ENCODE results near the gene NAV2.

NAV2 gene

DNA sequence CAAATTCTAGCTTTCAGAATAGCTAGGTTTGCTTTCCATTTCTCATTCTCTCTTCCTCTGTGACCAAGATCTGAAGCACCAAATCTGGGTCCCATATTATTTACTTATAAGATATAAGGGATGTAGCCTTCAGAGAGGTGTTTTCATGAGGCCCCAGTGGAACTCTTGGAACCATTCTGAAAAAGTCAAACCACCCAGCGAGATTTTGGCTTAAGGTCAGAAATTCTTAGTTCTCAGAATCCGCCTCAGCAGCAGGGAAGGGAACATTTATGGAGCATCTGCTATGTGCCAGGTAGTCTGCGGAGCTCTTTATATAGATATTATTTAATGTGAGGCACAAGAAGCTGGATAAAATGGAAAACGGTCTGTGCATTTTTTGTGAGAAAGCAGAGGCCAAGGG is 6.3 kb downstream of the NAV2 start:
- no peak for ATAC-seq (ENCODE audit: insufficient read depth, low read depth)
- no peaks in the 10 kb centered on the region for H3K9me3 ChIP-seq (ENCODE audit: insufficient read depth, low read length, severe bottlenecking)

GRCh38 chr11:19719960-19720359 is 7.3 kb downstream of the NAV2 start:
- Histone ChIP-seq H3K79me2 (ENCODE audit: insufficient read depth, low read length) (no peaks in the 10 kb centered on the region), H3K36me3 (ENCODE audit: insufficient read depth, low read length) (no peaks in the 10 kb centered on the region), H3K9ac (ENCODE audit: low read depth, low read length) (no peak overlapping the region), H3K4me1 (ENCODE audit: insufficient read depth, low read length) (no peaks in the 10 kb centered on the region), H4K20me1 (ENCODE audit: insufficient read depth, low read length) (no peaks in the 10 kb centered on the region), H3K4me3 (ENCODE audit: low read depth in 1 of 2, low read length in 2 of 2) (no peak overlapping the region), H3K27me3 (ENCODE audit: insufficient read depth, low read length, poor library complexity) (no peaks in the 10 kb centered on the region), H2AFZ (ENCODE audit: low read depth, low read length) (no peak overlapping the region), H3K27ac (ENCODE audit: low read length) (no peak overlapping the region), H3K4me2 (ENCODE audit: insufficient read depth, low read length) (no peak overlapping the region), H3K9me3 (ENCODE audit: insufficient read depth, low read length, severe bottlenecking) (no peaks in the 10 kb centered on the region)
- no peak for ATAC-seq (ENCODE audit: insufficient read depth, low read depth)
- no peak for DNase-seq
- TF ChIP-seq, protein P1, sequence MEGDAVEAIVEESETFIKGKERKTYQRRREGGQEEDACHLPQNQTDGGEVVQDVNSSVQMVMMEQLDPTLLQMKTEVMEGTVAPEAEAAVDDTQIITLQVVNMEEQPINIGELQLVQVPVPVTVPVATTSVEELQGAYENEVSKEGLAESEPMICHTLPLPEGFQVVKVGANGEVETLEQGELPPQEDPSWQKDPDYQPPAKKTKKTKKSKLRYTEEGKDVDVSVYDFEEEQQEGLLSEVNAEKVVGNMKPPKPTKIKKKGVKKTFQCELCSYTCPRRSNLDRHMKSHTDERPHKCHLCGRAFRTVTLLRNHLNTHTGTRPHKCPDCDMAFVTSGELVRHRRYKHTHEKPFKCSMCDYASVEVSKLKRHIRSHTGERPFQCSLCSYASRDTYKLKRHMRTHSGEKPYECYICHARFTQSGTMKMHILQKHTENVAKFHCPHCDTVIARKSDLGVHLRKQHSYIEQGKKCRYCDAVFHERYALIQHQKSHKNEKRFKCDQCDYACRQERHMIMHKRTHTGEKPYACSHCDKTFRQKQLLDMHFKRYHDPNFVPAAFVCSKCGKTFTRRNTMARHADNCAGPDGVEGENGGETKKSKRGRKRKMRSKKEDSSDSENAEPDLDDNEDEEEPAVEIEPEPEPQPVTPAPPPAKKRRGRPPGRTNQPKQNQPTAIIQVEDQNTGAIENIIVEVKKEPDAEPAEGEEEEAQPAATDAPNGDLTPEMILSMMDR (IDR thresholded peaks at IDR 0.05; ENCODE audit: borderline replicate concordance, extremely low read depth, low read length, poor library complexity, severe bottlenecking) = no peak
- no peak for TF ChIP-seq EZH2 (IDR thresholded peaks at IDR 0.05; ENCODE audit: borderline replicate concordance, low read depth, low read length, severe bottlenecking)

More for the DNA sequence above, 6.3 kb downstream of the NAV2 start:
- TF ChIP-seq, protein P1 (IDR thresholded peaks at IDR 0.05; ENCODE audit: borderline replicate concordance, extremely low read depth, low read length, poor library complexity, severe bottlenecking) = no peak
- Histone ChIP-seq H4K20me1 (ENCODE audit: insufficient read depth, low read length) (no peaks in the 10 kb centered on the region), H3K27me3 (ENCODE audit: insufficient read depth, low read length, poor library complexity) (no peaks in the 10 kb centered on the region), H3K4me1 (ENCODE audit: insufficient read depth, low read length) (no peaks in the 10 kb centered on the region), H3K4me3 (ENCODE audit: low read depth in 1 of 2, low read length in 2 of 2) (no peak overlapping the region), H3K9ac (ENCODE audit: low read depth, low read length) (no peak overlapping the region), H3K27ac (ENCODE audit: low read length) (no peak overlapping the region), H3K79me2 (ENCODE audit: insufficient read depth, low read length) (no peaks in the 10 kb centered on the region), H2AFZ (ENCODE audit: low read depth, low read length) (no peak overlapping the region), H3K4me2 (ENCODE audit: insufficient read depth, low read length) (no peak overlapping the region), H3K36me3 (ENCODE audit: insufficient read depth, low read length) (no peaks in the 10 kb centered on the region)
- no peak for DNase-seq

DNA sequence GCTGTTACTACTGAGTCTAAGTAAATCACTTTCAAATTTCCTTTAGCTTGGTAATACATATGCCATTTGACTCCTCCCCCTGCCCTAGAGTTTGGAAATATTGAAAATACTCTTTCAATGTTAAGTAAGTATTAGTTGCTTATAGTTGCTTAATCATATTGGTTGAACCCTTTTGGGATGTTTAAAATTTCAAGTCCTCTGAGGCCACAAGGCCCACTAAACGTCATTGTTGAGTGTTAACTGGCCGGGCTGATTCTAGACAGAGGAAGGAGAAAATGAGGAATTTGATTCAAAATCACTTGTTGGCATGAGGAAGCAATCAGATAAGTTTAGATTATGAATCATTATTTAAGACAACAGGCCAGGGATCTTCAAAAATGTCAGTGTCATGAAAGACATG is 8.5 kb downstream of the NAV2 start:
- no peak for TF ChIP-seq EZH2 (IDR thresholded peaks at IDR 0.05; ENCODE audit: borderline replicate concordance, low read depth, low read length, severe bottlenecking)
- TF ChIP-seq, protein P1 (IDR thresholded peaks at IDR 0.05; ENCODE audit: borderline replicate concordance, extremely low read depth, low read length, poor library complexity, severe bottlenecking) = no peak
- Histone ChIP-seq H3K4me1 (ENCODE audit: insufficient read depth, low read length) (no peaks in the 10 kb centered on the region), H3K9me3 (ENCODE audit: insufficient read depth, low read length, severe bottlenecking) (no peaks in the 10 kb centered on the region), H3K27me3 (ENCODE audit: insufficient read depth, low read length, poor library complexity) (peaks cover 3% of the 10 kb centered on the region), H3K79me2 (ENCODE audit: insufficient read depth, low read length) (no peaks in the 10 kb centered on the region), H3K36me3 (ENCODE audit: insufficient read depth, low read length) (no peaks in the 10 kb centered on the region), H3K4me3 (ENCODE audit: low read depth in 1 of 2, low read length in 2 of 2) (no peak overlapping the region), H2AFZ (ENCODE audit: low read depth, low read length) (no peak overlapping the region), H3K9ac (ENCODE audit: low read depth, low read length) (no peak overlapping the region), H4K20me1 (ENCODE audit: insufficient read depth, low read length) (no peaks in the 10 kb centered on the region), H3K27ac (ENCODE audit: low read length) (no peak overlapping the region), H3K4me2 (ENCODE audit: insufficient read depth, low read length) (no peak overlapping the region)
- DNase-seq (no peak), ATAC-seq (ENCODE audit: insufficient read depth, low read depth) (no peak)

DNA sequence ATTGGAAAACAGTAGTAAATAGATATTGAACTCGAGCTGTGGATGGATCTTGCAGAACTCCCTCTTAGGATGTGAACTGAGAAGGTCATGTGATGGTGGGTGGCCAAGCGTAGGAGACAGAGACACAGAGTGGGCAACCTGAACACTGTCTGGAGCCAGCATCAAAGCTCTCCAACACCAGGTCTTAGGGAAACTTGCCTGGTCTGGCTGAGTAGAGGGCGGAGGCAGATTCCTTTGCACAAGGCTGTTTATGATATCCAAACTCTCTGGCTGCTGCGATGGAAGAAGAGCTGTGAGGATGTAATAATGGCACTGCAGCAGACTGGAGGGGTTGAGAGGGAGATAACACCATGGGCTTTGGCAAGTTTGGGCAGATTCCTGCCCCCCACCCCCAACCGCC is 10.1 kb downstream of the NAV2 start:
- Histone ChIP-seq H3K4me3 (ENCODE audit: low read depth in 1 of 2, low read length in 2 of 2) (no peak overlapping the region), H3K27ac (ENCODE audit: low read length) (no peak overlapping the region), H4K20me1 (ENCODE audit: insufficient read depth, low read length) (no peaks in the 10 kb centered on the region), H3K79me2 (ENCODE audit: insufficient read depth, low read length) (no peaks in the 10 kb centered on the region), H3K4me2 (ENCODE audit: insufficient read depth, low read length) (no peak overlapping the region), H3K9ac (ENCODE audit: low read depth, low read length) (no peak overlapping the region), H3K4me1 (ENCODE audit: insufficient read depth, low read length) (no peaks in the 10 kb centered on the region), H3K27me3 (ENCODE audit: insufficient read depth, low read length, poor library complexity) (peaks cover 3% of the 10 kb centered on the region), H3K9me3 (ENCODE audit: insufficient read depth, low read length, severe bottlenecking) (no peaks in the 10 kb centered on the region), H2AFZ (ENCODE audit: low read depth, low read length) (no peak overlapping the region), H3K36me3 (ENCODE audit: insufficient read depth, low read length) (no peaks in the 10 kb centered on the region)
- ATAC-seq (ENCODE audit: insufficient read depth, low read depth) (no peak), DNase-seq (no peak)
- TF ChIP-seq, protein P1 (IDR thresholded peaks at IDR 0.05; ENCODE audit: borderline replicate concordance, extremely low read depth, low read length, poor library complexity, severe bottlenecking) = no peak
- no peak for TF ChIP-seq EZH2 (IDR thresholded peaks at IDR 0.05; ENCODE audit: borderline replicate concordance, low read depth, low read length, severe bottlenecking)

Measured in DND-41 (cell line).